NCI-H748 treated with DMSO at 0.1 percent for 48 hours (cell line): ENCODE results near the gene SORBS2.
A peak's percentile ranks its signal among the peaks of the same experiment; 100 is the strongest.

Experiments
- DNase-seq: peaks from one replicate; lab custom pipeline; 2025; lab: John Stamatoyannopoulos, UW

The SORBS2 gene

GRCh38 chr4:185671066-185671465, 140.9 kb downstream of the SORBS2 start:
- no peak for DNase-seq

- no peak for DNase-seq
Observed at GRCh38 chr4:185669288-185669687, 142.7 kb downstream of the SORBS2 start.

GRCh38 chr4:185666156-185666555, 145.8 kb downstream of the SORBS2 start:
- DNase-seq = no peak

- peak; percentile 12 for DNase-seq
Observed at GRCh38 chr4:185665655-185666054, 146.3 kb downstream of the SORBS2 start.

GRCh38 chr4:185664481-185664880, 147.5 kb downstream of the SORBS2 start:
- no peak for DNase-seq

- DNase-seq = no peak
Observed at GRCh38 chr4:185662030-185662778, 149.8 kb downstream of the SORBS2 start.

- DNase-seq = no peak
Observed at GRCh38 chr4:185660340-185660739, 151.7 kb downstream of the SORBS2 start.

GRCh38 chr4:185657699-185658098, 154.3 kb downstream of the SORBS2 start:
- DNase-seq = no peak

GRCh38 chr4:185657183-185657582, 154.8 kb downstream of the SORBS2 start:
- no peak for DNase-seq

- no peak for DNase-seq
Observed at GRCh38 chr4:185656467-185656931, 155.5 kb downstream of the SORBS2 start.

GRCh38 chr4:185654965-185655554, 156.9 kb downstream of the SORBS2 start:
- DNase-seq = no peak

GRCh38 chr4:185654311-185654710, 157.7 kb downstream of the SORBS2 start:
- no peak for DNase-seq

GRCh38 chr4:185651851-185652250, 160.1 kb downstream of the SORBS2 start:
- DNase-seq = no peak

- no peak for DNase-seq
Observed at GRCh38 chr4:185651137-185651677, 160.8 kb downstream of the SORBS2 start.

- no peak for DNase-seq
Observed at GRCh38 chr4:185648631-185649030, 163.4 kb downstream of the SORBS2 start.

GRCh38 chr4:185645403-185645802, 166.6 kb downstream of the SORBS2 start:
- no peak for DNase-seq

- no peak for DNase-seq
Observed at GRCh38 chr4:185644408-185644807, 167.6 kb downstream of the SORBS2 start.

- no peak for DNase-seq
Observed at GRCh38 chr4:185642907-185643306, 169.1 kb downstream of the SORBS2 start.

GRCh38 chr4:185640811-185641675, 171.0 kb downstream of the SORBS2 start:
- DNase-seq = peak; percentile 11

- no peak for DNase-seq
Observed at GRCh38 chr4:185638548-185639301, 173.3 kb downstream of the SORBS2 start.

GRCh38 chr4:185638093-185638492, 173.9 kb downstream of the SORBS2 start:
- DNase-seq = no peak
